ENCODE measurements around the gene MCU. TPM values are rescaled to one million over a fixed set of nuclear protein-coding genes. Genes with fewer than 3 reads are reported as not detected.

Gene MCU
- total and polyA plus RNA-seq, 7 experiments from 2014 or later = 4.8 to 14.3 (median 10.7) TPM

- Mint-ChIP-seq H3K27me3 (peaks cover 0 to 5% (median 0%) of the 10 kb centered on the region in 5 donors), H3K9me3 (no peaks in the 10 kb centered on the region), H3K36me3 (no peaks in the 10 kb centered on the region), H3K4me3 (no peak overlapping the region), H3K4me1 (no peaks in the 10 kb centered on the region), H3K27ac (no peak overlapping the region)
- H3K4me1 ChIP-seq (ENCODE audit: control insufficient read depth in 2 of 2, insufficient read depth in 2 of 2, low read length in 2 of 2) = no peaks in the 10 kb centered on the region
- H3K27ac ChIP-seq (ENCODE audit: low read depth, low read length) = no peak overlapping the region
- H3K27me3 ChIP-seq (ENCODE audit: control insufficient read depth in 2 of 2, insufficient read depth in 2 of 2, low read length in 2 of 2) = no peaks in the 10 kb centered on the region
- intact Hi-C loops (cut with micrococcal nuclease) = no loop called here
- H3K36me3 ChIP-seq (ENCODE audit: control insufficient read depth in 2 of 3, insufficient read depth in 3 of 3, low read length in 3 of 3) = no peaks in the 10 kb centered on the region
- CTCF ChIA-PET = no interaction called here
- no peak overlapping the region for H3K4me3 ChIP-seq (ENCODE audit: low read length)
- H3K9me3 ChIP-seq (ENCODE audit: control insufficient read depth in 2 of 3, low read length in 3 of 3) = no peaks in the 10 kb centered on the region
- POLR2A ChIA-PET = no interaction called here
- ATAC-seq = no peak
- no peak for DNase-seq
These were observed 38.4 kb upstream of the MCU start for GRCh38 chr10:72653383-72654096.

- Histone ChIP-seq H3K36me3 (ENCODE audit: control insufficient read depth in 2 of 3, insufficient read depth in 3 of 3, low read length in 3 of 3) (no peaks in the 10 kb centered on the region), H3K4me3 (ENCODE audit: low read length) (no peak overlapping the region), H3K27me3 (ENCODE audit: control insufficient read depth in 2 of 2, insufficient read depth in 2 of 2, low read length in 2 of 2) (no peaks in the 10 kb centered on the region), H3K9me3 (ENCODE audit: control insufficient read depth in 2 of 3, low read length in 3 of 3) (no peaks in the 10 kb centered on the region), H3K27ac (ENCODE audit: low read depth, low read length) (no peak overlapping the region), H3K4me1 (ENCODE audit: control insufficient read depth in 2 of 2, insufficient read depth in 2 of 2, low read length in 2 of 2) (no peaks in the 10 kb centered on the region)
- H3K9me3 Mint-ChIP-seq = no peaks in the 10 kb centered on the region
- H3K27me3 Mint-ChIP-seq = peaks cover 0 to 5% (median 0%) of the 10 kb centered on the region in 5 donors
- ATAC-seq = no peak
- H3K27ac Mint-ChIP-seq = no peak overlapping the region
- no peaks in the 10 kb centered on the region for H3K4me1 Mint-ChIP-seq
- POLR2A ChIA-PET = no interaction called here
- CTCF ChIA-PET = no interaction called here
- no peak for DNase-seq
- intact Hi-C loops (cut with micrococcal nuclease) = no loop called here
- H3K36me3 Mint-ChIP-seq = no peaks in the 10 kb centered on the region
- no peak overlapping the region for H3K4me3 Mint-ChIP-seq
These were observed 37.2 kb upstream of the MCU start for GRCh38 chr10:72654720-72655119.

GRCh38 chr10:72658696-72659400, 33.1 kb upstream of the MCU start:
- DNase-seq = no peak
- no peak overlapping the region for H3K4me3 Mint-ChIP-seq
- intact Hi-C loops (cut with micrococcal nuclease) = no loop called here
- no peak for ATAC-seq
- H3K36me3 Mint-ChIP-seq = no peaks in the 10 kb centered on the region
- H3K9me3 Mint-ChIP-seq = no peaks in the 10 kb centered on the region
- Histone ChIP-seq H3K4me1 (ENCODE audit: control insufficient read depth in 2 of 2, insufficient read depth in 2 of 2, low read length in 2 of 2) (no peaks in the 10 kb centered on the region), H3K36me3 (ENCODE audit: control insufficient read depth in 2 of 3, insufficient read depth in 3 of 3, low read length in 3 of 3) (no peaks in the 10 kb centered on the region), H3K27me3 (ENCODE audit: control insufficient read depth in 2 of 2, insufficient read depth in 2 of 2, low read length in 2 of 2) (no peaks in the 10 kb centered on the region), H3K4me3 (ENCODE audit: low read length) (no peak overlapping the region), H3K9me3 (ENCODE audit: control insufficient read depth in 2 of 3, low read length in 3 of 3) (no peaks in the 10 kb centered on the region), H3K27ac (ENCODE audit: low read depth, low read length) (no peak overlapping the region)
- ChIA-PET CTCF (no interaction called here), POLR2A (interaction anchor here (0.6 kb wide), 1 partner anchor 10 kb away, joined by 3 read pairs; no protein-coding TSS in a partner anchor)
- peaks cover 0 to 1% (median 0%) of the 10 kb centered on the region in 7 donors for H3K4me1 Mint-ChIP-seq
- H3K27ac Mint-ChIP-seq = no peak overlapping the region
- H3K27me3 Mint-ChIP-seq = peaks cover 0 to 7% (median 1%) of the 10 kb centered on the region in 5 donors

- CTCF ChIA-PET = no interaction called here
- no peak overlapping the region for H3K4me3 ChIP-seq (ENCODE audit: low read length)
- H3K9me3 ChIP-seq (ENCODE audit: control insufficient read depth in 2 of 3, low read length in 3 of 3) = no peaks in the 10 kb centered on the region
- DNase-seq (no peak), ATAC-seq (no peak)
- peaks cover 0 to 7% (median 3%) of the 10 kb centered on the region in 5 donors for H3K27me3 Mint-ChIP-seq
- no peak overlapping the region for H3K27ac ChIP-seq (ENCODE audit: low read depth, low read length)
- intact Hi-C loops (cut with micrococcal nuclease) = no loop called here
- no peaks in the 10 kb centered on the region for H3K27me3 ChIP-seq (ENCODE audit: control insufficient read depth in 2 of 2, insufficient read depth in 2 of 2, low read length in 2 of 2)
- no peaks in the 10 kb centered on the region for H3K4me1 ChIP-seq (ENCODE audit: control insufficient read depth in 2 of 2, insufficient read depth in 2 of 2, low read length in 2 of 2)
- H3K36me3 Mint-ChIP-seq = no peaks in the 10 kb centered on the region
- H3K27ac Mint-ChIP-seq = no peak overlapping the region
- H3K4me3 Mint-ChIP-seq = no peak overlapping the region
- H3K9me3 Mint-ChIP-seq = no peaks in the 10 kb centered on the region
- H3K4me1 Mint-ChIP-seq = peaks cover 0 to 1% (median 0%) of the 10 kb centered on the region in 7 donors
- POLR2A ChIA-PET = no interaction called here
- no peaks in the 10 kb centered on the region for H3K36me3 ChIP-seq (ENCODE audit: control insufficient read depth in 2 of 3, insufficient read depth in 3 of 3, low read length in 3 of 3)
These were observed 32.2 kb upstream of the MCU start for GRCh38 chr10:72659694-72660093.

GRCh38 chr10:72660220-72660619, 31.7 kb upstream of the MCU start:
- Histone ChIP-seq H3K4me3 (ENCODE audit: low read length) (no peak overlapping the region), H3K9me3 (ENCODE audit: control insufficient read depth in 2 of 3, low read length in 3 of 3) (no peaks in the 10 kb centered on the region), H3K36me3 (ENCODE audit: control insufficient read depth in 2 of 3, insufficient read depth in 3 of 3, low read length in 3 of 3) (no peaks in the 10 kb centered on the region), H3K4me1 (ENCODE audit: control insufficient read depth in 2 of 2, insufficient read depth in 2 of 2, low read length in 2 of 2) (no peaks in the 10 kb centered on the region), H3K27ac (ENCODE audit: low read depth, low read length) (no peak overlapping the region), H3K27me3 (ENCODE audit: control insufficient read depth in 2 of 2, insufficient read depth in 2 of 2, low read length in 2 of 2) (no peaks in the 10 kb centered on the region)
- no peak overlapping the region for H3K27ac Mint-ChIP-seq
- peaks cover 0 to 7% (median 3%) of the 10 kb centered on the region in 5 donors for H3K27me3 Mint-ChIP-seq
- H3K9me3 Mint-ChIP-seq = no peaks in the 10 kb centered on the region
- H3K4me3 Mint-ChIP-seq = no peak overlapping the region
- POLR2A ChIA-PET = no interaction called here
- CTCF ChIA-PET = interaction anchor here (0.6 to 0.8 kb wide), 2 partner anchors 12 to 15 kb away, joined by 3 to 4 read pairs; no protein-coding TSS in a partner anchor
- intact Hi-C loops (cut with micrococcal nuclease) = no loop called here
- peaks cover 0 to 1% (median 0%) of the 10 kb centered on the region in 7 donors for H3K4me1 Mint-ChIP-seq
- H3K36me3 Mint-ChIP-seq = no peaks in the 10 kb centered on the region
- DNase-seq (no peak), ATAC-seq (no peak)

GRCh38 chr10:72661431-72661830, 30.5 kb upstream of the MCU start:
- Histone ChIP-seq H3K27ac (ENCODE audit: low read depth, low read length) (no peak overlapping the region), H3K4me3 (ENCODE audit: low read length) (no peak overlapping the region), H3K9me3 (ENCODE audit: control insufficient read depth in 2 of 3, low read length in 3 of 3) (no peaks in the 10 kb centered on the region), H3K27me3 (ENCODE audit: control insufficient read depth in 2 of 2, insufficient read depth in 2 of 2, low read length in 2 of 2) (no peaks in the 10 kb centered on the region), H3K4me1 (ENCODE audit: control insufficient read depth in 2 of 2, insufficient read depth in 2 of 2, low read length in 2 of 2) (no peaks in the 10 kb centered on the region), H3K36me3 (ENCODE audit: control insufficient read depth in 2 of 3, insufficient read depth in 3 of 3, low read length in 3 of 3) (no peaks in the 10 kb centered on the region)
- ChIA-PET POLR2A (no interaction called here), CTCF (no interaction called here)
- no peak overlapping the region for H3K4me3 Mint-ChIP-seq
- DNase-seq = no peak
- no peak overlapping the region for H3K27ac Mint-ChIP-seq
- H3K27me3 Mint-ChIP-seq = peaks cover 0 to 7% (median 3%) of the 10 kb centered on the region in 5 donors
- no peak for ATAC-seq
- H3K36me3 Mint-ChIP-seq = no peaks in the 10 kb centered on the region
- H3K9me3 Mint-ChIP-seq = no peaks in the 10 kb centered on the region
- intact Hi-C loops (cut with micrococcal nuclease) = no loop called here
- peaks cover 0 to 1% (median 0%) of the 10 kb centered on the region in 7 donors for H3K4me1 Mint-ChIP-seq

GRCh38 chr10:72663971-72664370, 28.0 kb upstream of the MCU start:
- no peaks in the 10 kb centered on the region for H3K36me3 Mint-ChIP-seq
- DNase-seq (no peak), ATAC-seq (no peak)
- no peak overlapping the region for H3K27ac Mint-ChIP-seq
- Histone ChIP-seq H3K9me3 (ENCODE audit: control insufficient read depth in 2 of 3, low read length in 3 of 3) (no peaks in the 10 kb centered on the region), H3K4me3 (ENCODE audit: low read length) (no peak overlapping the region), H3K27me3 (ENCODE audit: control insufficient read depth in 2 of 2, insufficient read depth in 2 of 2, low read length in 2 of 2) (no peaks in the 10 kb centered on the region), H3K27ac (ENCODE audit: low read depth, low read length) (no peak overlapping the region), H3K36me3 (ENCODE audit: control insufficient read depth in 2 of 3, insufficient read depth in 3 of 3, low read length in 3 of 3) (no peaks in the 10 kb centered on the region), H3K4me1 (ENCODE audit: control insufficient read depth in 2 of 2, insufficient read depth in 2 of 2, low read length in 2 of 2) (no peaks in the 10 kb centered on the region)
- H3K9me3 Mint-ChIP-seq = no peaks in the 10 kb centered on the region
- H3K4me1 Mint-ChIP-seq = peaks cover 0 to 1% (median 0%) of the 10 kb centered on the region in 7 donors
- H3K27me3 Mint-ChIP-seq = peaks cover 0 to 9% (median 3%) of the 10 kb centered on the region in 5 donors
- POLR2A ChIA-PET = no interaction called here
- H3K4me3 Mint-ChIP-seq = no peak overlapping the region
- CTCF ChIA-PET = no interaction called here
- intact Hi-C loops (cut with micrococcal nuclease) = no loop called here

All from naive thymus-derived CD4-positive, alpha-beta T cell (primary cell).